ENCODE measurements around the gene UBE2M. TPM values are rescaled to one million over a fixed set of nuclear protein-coding genes. Genes with fewer than 3 reads are reported as not detected.
"Not testable (repeated sequence)": the region's sequence is repeated elsewhere in the genome, so short reads cannot be mapped to it uniquely, and the experiment has no call there.

UBE2M gene
- total RNA-seq: 55.1 and 66.7 TPM in 2 replicates

GRCh38 chr19:58558066-58558622 lies at the start of gene UBE2M:
Gene UBE2M, minus strand, starts transcription at chr19:58558611. Its CDS starts 230 bp downstream, at chr19:58558381.
- no peak for TF ChIP-seq CTCF (IDR thresholded peaks at IDR 0.05)
- peak within 1 kb of the TSS; percentile 97 for H3K4me3 Mint-ChIP-seq
- peaks cover 46% of the 10 kb centered on the region for H3K36me3 Mint-ChIP-seq (ENCODE audit: low read depth)
- POLR2A ChIA-PET: interaction anchor here (0.5 to 5.8 kb wide), 11 partner anchors 8 to 177 kb away, joined by 3 to 63 read pairs (median 5); partner anchors contain the start of genes MZF1, TRIM28, ZBTB45 and ZNF132
- CTCF ChIA-PET: interaction anchor here (1.4 kb wide), 1 partner anchor 38 kb away, joined by 4 read pairs; the partner anchor contains the start of gene ZBTB45
- H3K4me1 Mint-ChIP-seq: peaks cover 79% of the 10 kb centered on the region
- intact Hi-C loops (cut with micrococcal nuclease): loop anchor here (1.0 kb wide), 1 partner anchor 15 kb away; the partner anchor contains the start of gene MZF1
- peak within 1 kb of the TSS; percentile 97 for H3K27ac Mint-ChIP-seq
- no peaks in the 10 kb centered on the region for H3K9me3 Mint-ChIP-seq
- H3K27me3 Mint-ChIP-seq: no peaks in the 10 kb centered on the region
- DNase-seq: no peak
- peak; percentile 3 for ATAC-seq (ENCODE audit: low read depth)

- H3K9me3 Mint-ChIP-seq; H3K4me1 Mint-ChIP-seq; ATAC-seq (ENCODE audit: low read depth); H3K36me3 Mint-ChIP-seq (ENCODE audit: low read depth); H3K4me3 Mint-ChIP-seq; POLR2A ChIA-PET; DNase-seq; intact Hi-C loops (cut with micrococcal nuclease); H3K27me3 Mint-ChIP-seq; CTCF ChIA-PET; H3K27ac Mint-ChIP-seq: not testable (repeated sequence)
Observed at GRCh38 chr19:58607213-58607612, 48.8 kb upstream of the UBE2M start.

GRCh38 chr19:58606251-58606896 lies 48.0 kb upstream of the UBE2M start:
- not testable (repeated sequence) for ATAC-seq (ENCODE audit: low read depth); DNase-seq

GRCh38 chr19:58586133-58586765 lies 27.8 kb upstream of the UBE2M start:
- H3K27ac Mint-ChIP-seq: no peak overlapping the region
- CTCF ChIA-PET: no interaction called here

More at GRCh38 chr19:58606251-58606896, 48.0 kb upstream of the UBE2M start:
- H3K4me3 Mint-ChIP-seq; H3K27me3 Mint-ChIP-seq; CTCF ChIA-PET; intact Hi-C loops (cut with micrococcal nuclease); H3K4me1 Mint-ChIP-seq; POLR2A ChIA-PET; H3K9me3 Mint-ChIP-seq; H3K36me3 Mint-ChIP-seq (ENCODE audit: low read depth); H3K27ac Mint-ChIP-seq: not testable (repeated sequence)

GRCh38 chr19:58585442-58586132 lies 27.2 kb upstream of the UBE2M start:
- CTCF ChIA-PET: no interaction called here
- POLR2A ChIA-PET: no interaction called here
- no peak overlapping the region for H3K27ac Mint-ChIP-seq
- peaks cover 7% of the 10 kb centered on the region for H3K4me1 Mint-ChIP-seq
- intact Hi-C loops (cut with micrococcal nuclease): no loop called here
- DNase-seq (no peak), ATAC-seq (ENCODE audit: low read depth) (no peak)
- H3K4me3 Mint-ChIP-seq: no peak overlapping the region
- no peak for TF ChIP-seq CTCF (IDR thresholded peaks at IDR 0.05)
- no peaks in the 10 kb centered on the region for H3K27me3 Mint-ChIP-seq
- H3K36me3 Mint-ChIP-seq (ENCODE audit: low read depth): peaks cover 18% of the 10 kb centered on the region
- H3K9me3 Mint-ChIP-seq: no peaks in the 10 kb centered on the region

More at GRCh38 chr19:58586133-58586765, 27.8 kb upstream of the UBE2M start:
- no peak overlapping the region for H3K4me3 Mint-ChIP-seq
- TF ChIP-seq CTCF (IDR thresholded peaks at IDR 0.05): no peak
- H3K9me3 Mint-ChIP-seq: no peaks in the 10 kb centered on the region
- H3K27me3 Mint-ChIP-seq: no peaks in the 10 kb centered on the region
- DNase-seq (no peak), ATAC-seq (ENCODE audit: low read depth) (no peak)
- POLR2A ChIA-PET: no interaction called here
- intact Hi-C loops (cut with micrococcal nuclease): no loop called here
- H3K4me1 Mint-ChIP-seq: peaks cover 2% of the 10 kb centered on the region
- H3K36me3 Mint-ChIP-seq (ENCODE audit: low read depth): peaks cover 16% of the 10 kb centered on the region

Measured in activated B cell treated with CpG ODN at 0.5 μM for 24 hours (primary cell).